D341Med (cell line): ENCODE data around the gene SLA2.
"Not testable (repeated sequence)": the region's sequence is repeated elsewhere in the genome, so short reads cannot be mapped to it uniquely, and the experiment has no call there.

Source experiments
- DNase-seq: peaks from one replicate; pipeline ENCODE4 v3.0.0; 2012; ENCODE audit warnings: low spot score

Gene SLA2

GRCh38 chr20:36645998-36646397 lies at the start of gene SLA2:
Gene SLA2, minus strand, starts transcription at chr20:36646196. Its CDS starts 4,861 bp downstream, at chr20:36641335.
- DNase-seq, result no peak

- not testable (repeated sequence) for DNase-seq
Observed at GRCh38 chr20:36695467-36695866, 49.5 kb upstream of the SLA2 start.

GRCh38 chr20:36688630-36689029 lies 42.6 kb upstream of the SLA2 start:
- DNase-seq, result no peak

GRCh38 chr20:36687850-36688249 lies 41.9 kb upstream of the SLA2 start:
- DNase-seq, result no peak

- DNase-seq, result no peak
Observed at GRCh38 chr20:36686944-36687343, 40.9 kb upstream of the SLA2 start.

GRCh38 chr20:36686504-36686903 lies 40.5 kb upstream of the SLA2 start:
- no peak for DNase-seq

GRCh38 chr20:36684747-36685146 lies 38.8 kb upstream of the SLA2 start:
- no peak for DNase-seq

GRCh38 chr20:36682311-36682710 lies 36.3 kb upstream of the SLA2 start:
- no peak for DNase-seq

- DNase-seq, result no peak
Observed at GRCh38 chr20:36677422-36677771, 31.4 kb upstream of the SLA2 start.

GRCh38 chr20:36676701-36677421 lies 30.9 kb upstream of the SLA2 start:
- no peak for DNase-seq

- not testable (repeated sequence) for DNase-seq
Observed at GRCh38 chr20:36675545-36675944, 29.5 kb upstream of the SLA2 start.

- no peak for DNase-seq
Observed at GRCh38 chr20:36672991-36673390, 27.0 kb upstream of the SLA2 start.

GRCh38 chr20:36670665-36671357 lies 24.8 kb upstream of the SLA2 start:
- no peak for DNase-seq

GRCh38 chr20:36666181-36666740 lies 20.3 kb upstream of the SLA2 start:
- DNase-seq, result no peak

- DNase-seq, result no peak
Observed at GRCh38 chr20:36663031-36663430, 17.0 kb upstream of the SLA2 start.

- no peak for DNase-seq
Observed at GRCh38 chr20:36658300-36658699, 12.3 kb upstream of the SLA2 start.

GRCh38 chr20:36656733-36657132 lies 10.7 kb upstream of the SLA2 start:
- DNase-seq, result no peak

GRCh38 chr20:36655004-36655403 lies 9.0 kb upstream of the SLA2 start:
- no peak for DNase-seq

- no peak for DNase-seq
Observed at GRCh38 chr20:36654506-36654905, 8.5 kb upstream of the SLA2 start.

GRCh38 chr20:36653456-36653855 lies 7.5 kb upstream of the SLA2 start:
- DNase-seq, result no peak

GRCh38 chr20:36647196-36648121 lies 1.5 kb upstream of the SLA2 start:
- peak; percentile 61 for DNase-seq

- no peak for DNase-seq
Observed at GRCh38 chr20:36646678-36647077, 682 bp upstream of the SLA2 start.
